Measurements from ENCODE around the gene PKNOX2.

Gene PKNOX2

DNA sequence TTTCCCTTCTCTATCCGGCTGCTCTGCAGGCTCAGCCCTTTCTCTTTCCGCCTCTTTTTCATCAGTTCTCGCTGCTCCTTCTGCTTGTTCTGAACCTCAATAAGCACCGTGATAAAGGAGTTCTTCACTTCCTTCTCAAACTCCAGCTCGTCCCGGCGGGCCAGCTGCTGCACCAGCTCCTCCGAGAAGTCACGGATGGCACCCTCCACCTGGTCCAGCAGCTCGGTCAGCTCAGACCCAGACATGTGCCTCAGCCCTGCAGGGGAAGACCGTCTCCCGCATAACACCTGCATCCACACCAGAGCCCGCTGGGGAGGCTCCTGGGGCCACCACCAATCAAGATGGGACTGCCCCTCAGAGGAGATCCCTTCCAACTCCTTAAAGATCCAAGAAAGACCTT, 291.3 kb downstream of the PKNOX2 start:
- DNase-seq = no peak
- TF ChIP-seq POLR2A (IDR thresholded peaks at IDR 0.05; ENCODE audit: low read length) (no peak), GATA1 (IDR thresholded peaks at IDR 0.05; ENCODE audit: low read depth, low read length) (no peak)

DNA sequence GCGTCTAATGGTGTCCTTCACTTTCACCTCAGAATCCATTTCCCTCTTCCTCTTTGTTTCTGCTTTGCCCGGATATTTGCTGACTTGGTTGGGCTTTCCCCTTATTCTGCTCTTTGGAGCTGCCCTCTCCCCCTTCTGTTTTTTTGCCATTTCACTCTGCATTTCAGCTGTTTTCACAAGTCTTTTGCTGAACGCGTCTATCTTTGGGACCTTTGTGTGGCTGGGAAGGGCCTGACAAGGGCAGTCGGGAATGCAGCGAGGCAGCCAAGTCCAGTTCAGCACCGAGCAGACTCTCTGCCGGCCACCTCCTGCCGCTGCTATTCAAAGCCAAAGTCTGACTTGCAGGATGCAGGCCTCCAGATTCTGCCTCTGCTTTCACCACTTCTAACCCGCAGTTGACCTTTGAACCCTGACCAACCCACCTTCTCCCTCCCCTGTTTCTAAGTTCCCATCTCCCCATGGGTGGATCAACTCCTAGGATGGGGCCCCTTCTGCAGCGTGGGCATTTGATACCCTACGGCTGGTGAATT, 293.3 kb downstream of the PKNOX2 start:
- no peak for DNase-seq

DNA sequence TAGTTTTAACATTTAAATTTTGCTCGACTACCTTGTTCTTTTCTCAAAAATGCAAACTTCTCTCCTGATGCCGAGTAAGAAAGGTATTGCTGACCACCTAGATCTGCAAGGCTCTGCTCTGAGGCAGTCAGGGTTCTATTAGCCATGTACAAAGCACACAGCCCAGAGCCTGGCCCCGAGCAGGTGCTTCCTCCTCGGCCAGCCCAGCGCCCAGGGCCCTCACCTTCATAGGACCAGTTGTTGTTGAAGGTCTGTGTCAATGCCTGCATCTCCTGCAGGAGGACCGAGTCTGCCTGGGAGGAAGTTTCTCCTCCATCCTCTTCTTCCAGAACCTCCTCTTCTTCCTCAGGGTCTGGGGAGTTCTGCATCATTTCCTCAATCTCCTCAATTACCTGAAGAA, 295.7 kb downstream of the PKNOX2 start:
- TF ChIP-seq POLR2A (IDR thresholded peaks at IDR 0.05; ENCODE audit: low read length) (no peak), GATA1 (IDR thresholded peaks at IDR 0.05; ENCODE audit: low read depth, low read length) (no peak)
- no peak for DNase-seq

More for the DNA sequence above, 293.3 kb downstream of the PKNOX2 start:
- TF ChIP-seq GATA1 (IDR thresholded peaks at IDR 0.05; ENCODE audit: low read depth, low read length) = no peak
- no peak for TF ChIP-seq POLR2A (IDR thresholded peaks at IDR 0.05; ENCODE audit: low read length)

DNA sequence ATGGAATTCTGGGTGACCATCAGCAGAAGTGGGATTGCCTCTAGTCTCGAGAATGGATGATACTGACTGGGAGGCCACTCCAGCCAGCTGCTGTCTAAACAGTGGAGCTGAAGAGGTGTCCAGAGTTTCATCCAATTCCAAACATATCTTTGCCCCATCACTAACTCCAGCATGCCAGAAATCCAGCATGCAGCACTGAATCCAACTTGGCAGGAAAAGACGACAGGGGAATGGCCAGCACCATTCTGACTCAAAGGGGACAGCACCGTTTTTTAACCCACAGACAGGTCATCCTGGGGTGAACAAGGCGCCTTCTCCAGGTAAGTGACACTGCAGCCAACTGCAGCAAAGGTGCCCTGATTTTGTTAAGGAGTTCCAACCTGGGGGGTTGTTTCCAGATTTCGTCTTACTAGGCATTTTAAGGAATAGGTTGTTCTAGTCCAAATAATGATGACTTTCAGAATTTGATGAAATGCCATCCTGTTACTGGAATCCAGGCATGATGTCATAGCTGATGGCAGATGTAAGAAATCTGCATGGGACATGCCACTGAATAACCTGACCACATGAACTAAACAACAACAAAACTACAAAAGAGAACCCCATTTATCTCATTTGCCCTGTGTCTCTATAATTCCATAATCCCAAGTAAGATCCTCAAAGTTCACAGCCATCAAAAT, 299.2 kb downstream of the PKNOX2 start:
- DNase-seq = no peak
- TF ChIP-seq GATA1 (IDR thresholded peaks at IDR 0.05; ENCODE audit: low read depth, low read length) (no peak), POLR2A (IDR thresholded peaks at IDR 0.05; ENCODE audit: low read length) (no peak)

DNA sequence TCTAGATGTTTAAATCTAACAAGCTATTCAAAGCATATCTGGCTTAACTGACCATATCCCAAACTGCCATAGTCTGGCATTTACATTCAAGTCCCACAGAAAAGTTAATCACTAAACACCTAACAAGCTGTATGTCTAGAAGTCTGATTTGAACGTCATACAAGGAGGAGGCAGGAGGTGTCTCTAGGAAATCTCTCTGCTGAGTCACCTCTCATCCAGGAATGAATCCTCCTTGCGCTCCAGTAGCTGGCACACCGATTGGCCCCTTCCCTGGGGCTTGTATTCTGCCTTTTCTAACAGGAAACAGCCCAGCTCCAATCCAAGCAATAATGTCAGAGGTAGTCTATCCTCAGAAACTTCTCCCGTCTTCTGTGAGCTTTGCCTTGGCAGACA, 299.7 kb downstream of the PKNOX2 start:
- DNase-seq = no peak
- no peak for TF ChIP-seq POLR2A (IDR thresholded peaks at IDR 0.05; ENCODE audit: low read length)
- no peak for TF ChIP-seq GATA1 (IDR thresholded peaks at IDR 0.05; ENCODE audit: low read depth, low read length)

GRCh38 chr11:125464666-125465065, 300.1 kb downstream of the PKNOX2 start:
- DNase-seq = no peak
- TF ChIP-seq GATA1 (IDR thresholded peaks at IDR 0.05; ENCODE audit: low read depth, low read length) (no peak), POLR2A (IDR thresholded peaks at IDR 0.05; ENCODE audit: low read length) (no peak)

- no peak for TF ChIP-seq POLR2A (IDR thresholded peaks at IDR 0.05; ENCODE audit: low read length)
- no peak for DNase-seq
Measured at GRCh38 chr11:125465255-125465654, 300.7 kb downstream of the PKNOX2 start.

DNA sequence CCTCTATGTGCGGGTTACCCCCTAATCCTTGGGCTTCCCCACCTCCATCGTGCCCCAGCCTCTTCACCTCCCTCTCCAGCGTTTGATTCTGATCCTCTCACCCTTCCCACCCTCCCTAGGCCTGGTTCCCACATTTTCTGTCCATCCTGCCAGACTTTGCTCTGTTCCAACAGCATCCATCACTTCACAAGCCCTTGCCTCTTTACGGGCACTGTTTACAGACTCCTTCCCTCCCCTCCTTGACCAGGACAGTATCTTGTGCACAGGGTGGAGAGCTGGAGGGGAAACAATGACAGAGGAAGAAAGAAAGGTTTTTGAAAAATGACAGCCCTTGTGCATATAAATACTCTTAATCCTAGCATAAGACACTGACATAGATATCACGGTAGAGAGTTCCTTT, 301.1 kb downstream of the PKNOX2 start:
- DNase-seq = no peak
- TF ChIP-seq GATA1 (IDR thresholded peaks at IDR 0.05; ENCODE audit: low read depth, low read length) = no peak
- TF ChIP-seq POLR2A (IDR thresholded peaks at IDR 0.05; ENCODE audit: low read length) = no peak

DNA sequence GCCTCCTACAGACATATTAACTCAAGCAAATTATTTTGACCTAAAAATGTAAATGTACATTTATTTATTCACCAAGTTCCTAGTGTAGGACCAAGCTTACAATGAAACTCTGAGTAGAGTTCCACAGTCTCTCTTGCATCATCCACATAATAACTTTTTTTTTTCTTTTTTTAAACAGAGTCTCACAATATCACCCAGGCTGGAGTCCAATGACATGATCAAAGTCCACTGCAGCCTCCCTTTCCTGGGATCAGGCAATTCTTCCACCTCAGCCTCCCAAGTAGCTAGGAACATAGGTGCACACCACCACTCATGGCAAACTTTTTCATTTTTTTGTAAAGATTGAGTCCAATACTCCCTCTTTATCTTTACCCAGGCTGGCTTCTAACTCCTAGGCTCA, 303.5 kb downstream of the PKNOX2 start:
- TF ChIP-seq POLR2A (IDR thresholded peaks at IDR 0.05; ENCODE audit: low read length) (no peak), GATA1 (IDR thresholded peaks at IDR 0.05; ENCODE audit: low read depth, low read length) (no peak)
- no peak for DNase-seq

GRCh38 chr11:125468852-125469251, 304.3 kb downstream of the PKNOX2 start:
- TF ChIP-seq GATA1 (IDR thresholded peaks at IDR 0.05; ENCODE audit: low read depth, low read length) (no peak), POLR2A (IDR thresholded peaks at IDR 0.05; ENCODE audit: low read length) (no peak)
- DNase-seq = no peak

DNA sequence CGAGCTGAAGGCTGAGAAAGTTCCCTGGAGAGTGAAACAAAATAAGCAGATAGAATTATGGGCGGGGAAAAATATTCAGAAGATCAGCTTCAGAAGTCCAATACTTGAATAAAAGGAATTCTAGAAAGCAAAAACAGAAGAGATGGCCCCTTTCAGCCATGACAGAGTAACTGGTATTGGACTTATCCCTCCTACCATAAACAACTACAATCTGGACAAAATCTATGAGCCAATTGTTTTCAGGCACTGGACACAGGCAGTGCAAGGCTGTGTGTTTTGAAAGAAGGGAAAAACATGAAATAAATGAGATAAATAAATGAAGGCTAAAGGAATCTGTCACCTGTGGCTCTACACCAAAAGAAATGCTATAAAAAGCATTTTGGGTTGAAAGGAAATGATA, 305.8 kb downstream of the PKNOX2 start:
- no peak for DNase-seq
- no peak for TF ChIP-seq GATA1 (IDR thresholded peaks at IDR 0.05; ENCODE audit: low read depth, low read length)

GRCh38 chr11:125476721-125477120, 312.2 kb downstream of the PKNOX2 start:
- no peak for TF ChIP-seq POLR2A (IDR thresholded peaks at IDR 0.05; ENCODE audit: low read length)
- no peak for TF ChIP-seq GATA1 (IDR thresholded peaks at IDR 0.05; ENCODE audit: low read depth, low read length)

GRCh38 chr11:125479137-125479536, 314.6 kb downstream of the PKNOX2 start:
- no peak for TF ChIP-seq GATA1 (IDR thresholded peaks at IDR 0.05; ENCODE audit: low read depth, low read length)
- TF ChIP-seq POLR2A (IDR thresholded peaks at IDR 0.05; ENCODE audit: low read length) = no peak
- no peak for DNase-seq

More at GRCh38 chr11:125476721-125477120, 312.2 kb downstream of the PKNOX2 start:
- DNase-seq = no peak

DNA sequence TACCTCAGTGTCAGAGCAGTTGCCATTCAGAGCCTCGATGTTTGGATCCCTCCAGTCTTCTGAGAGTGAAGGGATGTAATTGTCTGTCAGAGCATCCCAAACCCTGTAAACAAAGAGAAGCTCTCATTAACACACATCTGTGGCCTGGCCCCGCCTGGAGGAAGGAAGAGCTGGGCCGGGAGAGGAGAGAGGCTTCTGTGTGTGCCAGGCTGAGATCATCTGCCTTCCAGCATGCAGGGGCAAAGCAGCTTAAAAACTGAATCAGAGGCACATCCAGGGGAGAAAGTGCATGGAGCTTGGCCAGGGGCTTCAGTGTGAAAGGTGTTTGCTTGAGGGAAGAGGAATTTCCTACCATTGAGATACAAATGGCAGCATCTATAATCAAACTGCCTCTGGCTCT, 317.0 kb downstream of the PKNOX2 start:
- DNase-seq = no peak
- TF ChIP-seq GATA1 (IDR thresholded peaks at IDR 0.05; ENCODE audit: low read depth, low read length) (no peak), POLR2A (IDR thresholded peaks at IDR 0.05; ENCODE audit: low read length) (no peak)
